Inferior parietal cortex (tissue), 1 donor: ENCODE results near the gene RAB6D.
A peak's percentile ranks its signal among the peaks of the same experiment; 100 is the strongest.
"Not testable (repeated sequence)": the region's sequence is repeated elsewhere in the genome, so short reads cannot be mapped to it uniquely, and the experiment has no call there.

ENCODE experiments used
- DNase-seq: peaks from one replicate; pipeline ENCODE4 v3.0.0-alpha.2; 2016; ENCODE audit errors: extremely low spot score

RAB6D gene

DNA sequence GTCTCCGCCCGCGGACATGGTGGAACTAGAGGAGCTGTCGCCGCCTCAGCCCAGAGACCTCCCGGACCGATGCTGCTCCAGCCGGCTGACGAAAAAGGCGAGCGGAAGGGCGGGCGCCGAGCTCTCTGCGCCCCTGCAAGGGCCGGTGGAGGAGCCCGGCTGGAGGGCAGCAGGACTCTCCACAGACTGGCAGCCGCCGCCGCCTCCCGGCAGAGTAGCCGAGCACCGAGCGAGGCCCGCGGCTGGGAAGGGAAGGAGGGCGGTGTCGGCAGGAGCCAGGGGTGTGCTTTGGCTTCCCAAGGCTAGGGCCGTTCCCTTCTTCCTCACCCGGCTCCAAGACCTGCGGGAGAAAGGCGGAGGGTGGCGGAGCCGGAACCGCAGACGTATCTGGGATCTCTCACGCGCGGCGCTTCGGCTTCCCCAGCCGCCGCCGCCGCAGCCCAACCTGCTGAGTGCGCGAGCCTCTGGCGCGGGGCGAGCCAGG, at the start of gene RAB6D:
Gene RAB6D, minus strand, starts transcription at position 466 of the 484 bp plus-strand sequence. Its CDS starts 448 bp downstream, at position 18.
- peak; percentile 7 for DNase-seq

DNA sequence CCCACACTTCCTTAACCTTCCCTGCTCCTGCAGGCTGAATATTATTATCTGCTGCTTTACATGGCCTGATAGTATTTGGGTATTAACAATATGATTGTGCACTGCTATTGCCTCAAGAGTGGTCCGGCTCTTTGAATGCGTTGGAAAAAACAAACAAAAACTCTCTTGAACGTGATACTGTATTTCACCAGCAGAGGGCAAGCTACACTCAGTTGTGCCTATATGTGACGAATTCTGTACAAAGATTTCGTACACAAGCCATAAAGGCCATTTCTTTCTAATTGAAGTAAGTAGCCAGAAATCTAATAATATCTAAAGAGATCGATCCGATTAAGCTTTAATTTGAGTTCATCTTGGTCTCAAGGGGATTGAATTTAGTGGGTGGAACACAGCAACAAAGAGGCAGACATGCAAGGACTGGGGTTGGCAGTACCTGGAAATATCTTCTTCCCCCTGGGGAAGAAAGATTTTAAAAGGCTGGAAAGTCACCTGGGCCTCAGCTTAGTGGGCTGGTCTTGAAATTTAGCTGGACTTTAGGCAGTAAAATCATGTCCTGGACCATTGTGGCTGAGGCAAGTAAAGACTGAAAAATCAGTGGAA, 49.3 kb upstream of the RAB6D start:
- DNase-seq = peak; percentile 83

DNA sequence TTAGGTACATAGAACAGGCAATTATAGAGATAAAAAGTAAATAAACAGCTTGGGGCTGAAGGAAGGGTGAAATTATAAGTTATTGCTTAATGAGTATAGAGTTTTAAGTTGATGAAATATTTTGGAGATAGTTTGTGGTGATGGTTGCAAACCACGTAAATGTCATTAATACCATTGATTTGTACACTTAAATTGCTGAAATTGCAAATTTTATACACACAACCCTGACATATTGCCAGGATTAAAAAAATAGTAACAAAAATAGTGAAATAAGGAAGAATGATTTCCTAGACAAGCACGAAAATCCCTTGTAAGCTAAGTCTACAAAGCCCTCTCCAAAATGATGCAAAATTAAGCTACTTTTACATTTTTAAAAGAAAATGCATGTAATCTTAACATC, 46.2 kb upstream of the RAB6D start:
- DNase-seq = no peak

DNA sequence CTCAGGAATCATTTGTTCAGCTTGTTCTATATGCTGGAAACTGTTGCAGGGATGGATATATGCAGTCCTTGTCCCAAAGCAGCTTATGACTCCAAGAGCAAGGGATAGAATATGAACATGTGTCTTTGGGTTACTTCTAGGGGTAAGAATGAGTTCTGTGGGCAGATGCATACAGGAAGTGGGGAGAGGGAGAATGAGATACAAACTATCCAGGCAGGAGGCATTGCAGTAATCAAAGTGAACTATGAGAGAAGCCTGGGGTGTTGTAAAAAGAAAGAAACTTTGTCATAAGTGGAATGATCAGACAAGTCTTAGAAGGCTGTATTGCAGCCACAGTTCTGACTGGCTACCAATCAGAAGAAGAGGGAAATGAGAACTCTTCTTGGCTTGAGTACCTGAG, 44.8 kb upstream of the RAB6D start:
- no peak for DNase-seq

DNA sequence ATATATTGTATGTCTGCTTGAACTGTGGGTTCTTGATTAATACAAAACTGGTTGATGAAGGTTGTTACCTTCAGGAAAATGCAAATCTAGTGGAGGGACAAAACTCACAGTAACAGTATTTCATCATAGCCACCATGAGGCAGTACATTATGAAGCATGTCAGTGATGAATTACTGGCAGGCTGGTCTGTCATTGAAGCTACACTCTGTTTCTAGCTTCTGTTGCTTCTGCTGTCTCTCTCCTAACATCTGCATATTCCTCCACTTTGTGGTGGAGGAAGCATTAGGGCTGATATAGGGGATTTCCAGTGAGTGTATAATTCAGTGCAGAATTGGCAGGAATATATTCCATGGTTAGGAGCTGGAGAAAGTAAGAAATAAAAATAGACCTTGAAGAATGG, 44.2 kb upstream of the RAB6D start:
- no peak for DNase-seq

DNA sequence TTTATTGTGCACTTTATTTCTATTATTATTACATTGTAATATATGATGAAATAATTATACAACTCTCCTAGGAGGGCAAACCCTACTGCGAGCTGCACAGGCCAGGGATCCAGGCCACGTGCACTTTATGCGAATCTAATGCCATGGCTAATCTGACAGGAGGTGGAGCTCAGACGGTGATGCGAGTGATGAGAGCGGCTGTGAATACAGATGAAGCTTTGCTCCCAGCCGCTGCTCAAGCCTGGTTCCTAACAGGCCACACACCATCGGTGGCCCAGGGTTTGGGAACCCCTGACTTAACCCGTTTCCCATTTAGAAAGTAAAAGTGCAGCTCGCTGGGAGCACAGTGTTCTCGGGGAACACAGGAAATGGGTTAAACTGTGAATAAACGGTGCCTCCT, 40.8 kb upstream of the RAB6D start:
- DNase-seq = no peak

DNA sequence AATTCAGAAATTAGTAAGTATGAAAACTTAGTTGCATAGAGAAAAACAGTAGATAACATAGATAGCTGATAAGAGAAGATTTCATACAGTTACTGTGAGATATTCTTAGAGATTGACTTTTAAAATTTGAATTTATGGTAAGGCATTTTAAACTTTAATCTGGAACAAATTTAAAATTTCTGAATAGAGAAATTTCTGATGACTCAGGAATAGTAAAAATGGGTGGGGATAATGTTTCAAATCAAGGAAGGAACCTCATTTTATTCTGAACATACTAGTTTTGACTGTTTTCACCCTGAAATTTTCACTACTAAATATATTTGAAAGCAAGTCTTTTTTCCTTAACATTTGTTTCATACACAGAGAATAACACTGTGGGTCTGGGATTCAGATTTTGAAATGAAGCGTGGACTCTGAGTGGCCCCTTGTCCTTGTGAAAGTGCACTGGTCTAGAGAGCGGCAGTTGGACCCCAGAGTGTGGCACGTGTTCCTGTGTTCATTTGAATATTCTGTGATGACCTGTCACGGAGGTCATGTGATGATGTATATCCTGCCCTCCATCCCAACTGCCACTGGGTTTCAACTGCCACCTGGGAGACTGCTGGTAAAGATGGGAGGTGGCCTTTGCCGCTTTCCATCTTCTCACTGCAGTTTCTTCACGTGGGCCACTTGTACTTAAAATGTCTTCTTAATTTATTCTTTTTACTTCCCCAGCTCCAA, 38.5 kb upstream of the RAB6D start:
- DNase-seq = no peak

DNA sequence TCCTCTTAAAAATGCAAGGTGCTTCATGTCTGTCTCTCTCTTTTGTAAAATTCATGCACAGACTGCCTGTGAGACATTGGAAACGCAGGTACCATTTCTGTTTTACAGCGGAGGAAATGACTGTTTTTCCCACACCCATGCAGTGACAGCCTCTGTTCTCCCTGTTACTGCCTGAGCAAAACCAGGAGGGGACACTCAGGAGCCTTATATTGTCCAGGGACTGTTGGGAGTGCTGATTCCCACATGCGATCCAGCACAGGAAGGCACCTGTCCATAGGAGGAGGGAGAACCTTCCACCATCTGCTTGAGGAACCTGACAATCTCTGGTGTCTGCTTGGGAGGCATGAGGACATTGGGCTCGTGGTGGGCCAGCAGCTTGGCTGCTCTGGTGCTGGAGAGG, 36.9 kb upstream of the RAB6D start:
- DNase-seq = no peak

DNA sequence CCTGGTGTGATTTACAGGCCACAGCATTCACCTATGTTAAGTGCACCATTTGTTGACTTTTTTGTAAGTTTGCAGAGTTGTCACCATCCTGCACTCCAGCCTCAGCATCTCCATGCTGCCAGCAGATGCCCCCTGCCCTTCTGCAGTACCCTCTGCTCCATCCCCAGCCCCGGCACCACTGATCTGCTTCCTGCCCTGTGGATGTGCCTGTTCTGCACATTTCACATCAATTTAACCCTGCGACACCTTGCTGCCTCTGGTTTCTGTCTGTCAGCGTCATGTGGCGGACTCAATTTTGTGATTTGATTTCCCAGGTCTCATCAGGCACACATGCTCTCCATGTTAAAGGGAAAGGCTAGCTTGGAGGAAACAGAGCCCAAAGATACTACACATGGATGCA, 36.5 kb upstream of the RAB6D start:
- not testable (repeated sequence) for DNase-seq

DNA sequence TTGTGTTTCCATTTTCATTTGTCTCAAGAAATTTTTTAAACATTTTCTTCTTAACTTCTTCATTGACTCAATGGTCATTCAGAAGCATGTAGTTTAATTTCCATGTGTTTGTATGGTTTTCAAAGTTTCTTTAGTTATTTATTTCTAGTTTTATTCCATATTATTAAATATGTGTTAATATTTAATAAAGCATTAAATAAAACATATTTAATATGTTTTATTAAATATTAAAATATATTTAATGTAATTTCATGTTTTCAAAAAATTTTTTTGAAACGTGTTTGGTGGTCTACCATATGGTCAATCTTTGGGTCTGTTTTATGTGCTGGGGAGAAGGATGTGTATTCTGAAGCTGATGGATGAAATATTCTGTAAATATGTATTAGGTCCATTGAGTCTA, 32.2 kb upstream of the RAB6D start:
- not testable (repeated sequence) for DNase-seq

DNA sequence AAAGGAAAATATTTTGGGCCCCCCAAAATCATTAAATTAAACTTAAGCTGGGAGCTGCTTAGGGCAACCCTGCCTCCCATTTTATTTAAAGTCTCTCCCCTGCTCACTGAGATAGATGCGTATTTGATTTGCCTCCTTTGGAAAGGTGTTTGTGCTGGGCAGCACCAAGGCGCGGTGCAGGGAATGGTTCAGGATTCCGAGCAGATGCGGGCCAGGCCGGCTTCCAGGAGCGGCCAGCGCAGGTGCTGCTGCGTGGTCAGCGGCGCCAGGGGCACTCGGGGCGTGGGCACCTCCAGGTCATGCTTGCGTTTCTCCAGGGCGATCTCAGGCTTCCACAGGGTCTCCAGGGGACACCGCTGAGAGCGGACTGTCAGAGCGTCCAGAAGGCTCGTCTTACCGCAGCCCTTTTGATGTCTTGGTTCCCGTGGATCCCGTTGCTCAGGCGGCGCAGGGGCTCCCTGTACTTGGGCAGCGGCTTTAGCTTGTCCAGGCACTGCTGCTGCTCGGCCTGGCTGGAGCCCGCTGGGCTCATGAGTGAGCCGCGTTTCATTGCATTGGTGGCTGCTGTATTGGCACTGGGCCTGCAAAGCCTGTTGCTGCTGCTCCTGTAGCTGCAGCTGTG, 31.2 kb upstream of the RAB6D start:
- not testable (repeated sequence) for DNase-seq

DNA sequence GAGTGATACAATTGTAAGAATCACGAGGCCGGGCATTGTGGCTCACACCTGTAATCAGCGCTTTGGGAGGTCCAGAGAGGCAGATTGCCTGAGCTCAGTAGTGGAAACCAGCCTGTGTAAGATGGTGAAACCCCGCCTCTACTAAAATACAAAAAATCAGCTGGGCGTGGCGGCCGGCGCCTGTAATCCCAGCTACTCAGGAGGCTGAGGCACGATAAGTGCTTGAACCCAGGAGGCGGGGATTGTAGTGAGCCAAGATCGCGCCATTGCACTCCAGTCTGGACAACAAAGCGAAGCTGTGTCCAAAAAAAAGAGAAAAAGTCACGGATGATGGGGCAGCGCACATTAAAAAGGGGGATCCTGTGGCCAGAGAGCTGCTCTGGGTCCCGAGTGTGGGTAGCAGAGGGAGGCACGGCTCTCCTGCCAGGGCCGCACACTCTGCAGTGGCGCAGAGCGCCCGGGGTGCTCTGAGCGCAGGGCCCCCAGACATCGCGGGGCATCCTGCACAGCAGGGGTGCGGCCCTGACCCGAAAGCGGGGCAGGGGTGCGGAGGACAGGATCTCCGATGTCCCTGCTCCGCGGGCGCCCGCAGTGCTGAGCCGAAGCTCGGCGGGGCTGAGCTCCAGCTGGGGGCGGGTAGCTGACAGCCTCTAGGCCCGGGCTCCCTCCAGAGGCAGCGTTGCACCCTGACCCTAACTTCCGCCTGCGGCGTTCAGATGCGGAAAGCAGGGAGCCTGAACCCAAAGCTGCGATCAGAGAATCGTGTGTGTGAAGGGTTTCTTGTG, 30.4 kb upstream of the RAB6D start:
- no peak for DNase-seq

DNA sequence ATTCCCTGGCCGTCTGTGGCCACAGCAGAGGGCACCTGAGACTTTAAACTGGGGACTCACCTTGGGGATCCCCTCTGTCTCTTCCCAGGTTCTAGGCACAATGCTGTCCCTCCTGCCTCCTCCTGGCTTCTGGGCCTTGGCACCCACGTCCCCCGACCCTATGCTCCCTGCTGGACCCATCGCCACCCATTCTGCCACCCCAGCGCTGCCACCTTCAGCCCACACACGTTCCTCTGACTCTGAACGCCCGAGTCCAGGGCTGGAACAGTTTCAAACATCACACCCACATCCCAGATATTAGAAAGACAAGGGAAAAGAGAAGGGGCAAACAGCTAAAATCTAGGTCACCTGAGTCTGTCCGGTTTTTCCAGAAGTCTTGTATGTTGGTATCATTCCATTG, 28.0 kb upstream of the RAB6D start:
- not testable (repeated sequence) for DNase-seq

DNA sequence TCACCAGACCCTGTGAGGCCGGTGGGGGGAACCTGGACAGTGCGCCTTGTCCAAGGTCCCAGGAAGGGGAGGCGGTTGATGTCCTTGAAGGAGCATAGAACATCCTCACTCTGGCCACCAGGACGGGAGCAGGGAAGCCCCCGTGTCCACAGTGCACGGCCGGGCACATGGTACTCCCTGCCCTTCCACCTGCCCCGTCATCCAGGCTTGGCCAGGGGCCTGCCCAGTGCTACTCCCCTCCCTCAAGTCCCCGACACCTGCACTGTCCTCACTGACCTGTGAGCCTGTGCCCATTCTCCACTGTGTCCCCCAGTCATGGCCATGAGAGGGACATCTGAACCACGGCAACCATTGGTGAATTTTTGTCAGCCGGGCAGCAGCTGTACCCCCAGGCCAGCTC, 27.5 kb upstream of the RAB6D start:
- DNase-seq = not testable (repeated sequence)

DNA sequence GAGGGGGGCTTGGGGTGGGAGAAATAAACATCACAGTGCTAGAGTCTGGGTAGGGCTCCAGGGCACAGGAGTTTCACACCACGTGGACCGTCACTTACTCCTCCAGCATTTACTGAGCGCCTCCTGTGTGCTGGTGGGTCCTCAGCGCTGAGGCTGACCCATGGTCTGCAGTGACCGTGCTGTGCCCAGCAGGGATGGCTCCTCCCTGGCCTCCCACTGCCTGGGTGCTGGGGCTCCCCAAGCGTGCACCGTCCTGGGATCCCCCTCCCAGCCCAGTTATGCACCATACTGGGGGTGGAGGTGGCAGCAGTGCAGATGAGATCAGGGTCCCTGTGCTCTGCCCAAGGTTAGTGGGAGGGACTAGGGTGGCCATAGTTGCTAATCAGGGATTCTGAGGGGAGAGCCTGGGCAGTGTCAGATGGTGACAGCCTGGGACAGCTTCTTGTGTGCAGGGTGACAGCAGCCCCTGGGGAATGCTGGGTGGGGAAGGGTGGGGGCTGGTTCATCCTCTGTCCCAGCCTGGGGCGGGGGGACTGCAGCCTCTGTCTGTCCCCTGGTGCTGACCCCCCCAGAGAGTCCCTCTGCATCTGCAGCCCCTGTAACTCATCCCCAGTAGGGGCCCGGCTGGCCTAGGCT, 26.6 kb upstream of the RAB6D start:
- DNase-seq = not testable (repeated sequence)

DNA sequence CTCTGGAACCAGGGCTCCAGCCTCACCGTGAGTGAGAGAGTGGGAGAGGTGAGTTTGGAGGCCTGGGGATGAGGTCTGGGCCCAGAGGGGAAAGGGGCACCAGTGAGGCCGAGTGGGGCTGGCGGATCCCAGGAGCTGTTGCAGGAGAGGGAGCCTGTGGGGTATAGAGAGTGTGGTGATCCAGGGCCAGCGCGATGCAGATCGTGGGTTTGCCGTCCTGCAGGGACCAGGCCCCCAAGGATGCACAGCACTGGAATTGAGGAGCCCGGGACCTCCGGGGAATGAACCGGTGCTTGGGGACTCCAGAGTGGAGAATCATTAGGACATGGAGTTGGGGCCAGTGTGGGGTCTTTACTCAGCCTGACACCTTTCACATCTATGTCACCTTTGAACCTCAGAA, 25.7 kb upstream of the RAB6D start:
- DNase-seq = no peak

DNA sequence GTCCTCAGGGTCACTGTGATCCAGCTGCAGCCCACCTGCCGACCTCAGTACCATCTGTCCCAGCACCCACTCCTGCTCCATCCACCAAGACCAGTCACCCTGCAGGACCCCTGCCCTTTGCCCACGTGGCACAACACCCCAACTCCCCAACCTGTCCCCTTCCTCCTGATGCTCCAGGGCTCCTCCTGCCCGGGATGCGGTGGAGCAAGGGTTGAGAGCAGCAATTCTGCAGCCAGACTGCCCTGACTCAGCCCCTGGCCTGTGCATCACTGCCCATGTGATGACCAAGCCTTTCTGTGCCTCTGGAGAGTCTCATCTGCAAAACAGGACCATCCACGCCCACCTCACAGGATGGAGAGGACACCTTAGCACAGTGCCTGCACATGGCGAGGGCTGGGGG, 24.9 kb upstream of the RAB6D start:
- not testable (repeated sequence) for DNase-seq

DNA sequence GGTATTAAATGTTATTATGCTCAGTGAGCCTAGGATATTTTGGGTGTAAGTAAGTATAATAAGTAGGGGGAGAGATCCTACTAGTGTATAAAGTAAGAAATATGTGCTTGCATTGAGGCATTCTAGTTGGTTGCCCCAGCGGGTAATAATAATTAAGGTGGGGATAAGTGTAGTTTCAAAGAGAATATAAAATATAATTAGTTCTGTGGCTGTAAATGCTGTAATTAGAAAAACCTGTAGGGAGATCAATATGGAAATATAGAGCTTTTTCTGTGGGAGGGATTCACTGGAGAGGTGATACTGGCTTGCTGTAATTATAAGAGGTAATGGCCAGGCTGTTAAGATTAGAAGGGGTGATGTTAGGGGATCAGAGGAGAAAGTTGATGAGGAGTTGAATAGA, 9.1 kb upstream of the RAB6D start:
- not testable (repeated sequence) for DNase-seq

DNA sequence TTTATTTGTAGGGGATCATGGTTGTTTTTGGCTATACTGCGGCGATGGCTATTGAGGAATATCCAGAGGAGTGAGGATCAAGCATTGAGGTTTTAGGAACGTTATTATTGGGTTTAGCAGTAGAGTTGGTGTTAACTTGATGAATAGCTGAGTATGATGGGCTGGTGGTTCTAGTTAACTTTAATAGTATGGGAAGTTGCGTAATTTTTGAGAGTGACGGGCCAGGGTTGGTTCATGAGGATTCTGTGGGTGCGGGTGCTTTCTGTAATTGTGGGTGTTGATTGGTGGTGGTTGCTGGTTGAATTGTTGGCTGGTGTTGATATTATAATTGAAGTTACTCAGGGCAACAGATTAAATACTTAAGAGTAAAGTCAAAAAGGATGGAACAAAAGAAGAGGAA, 6.0 kb upstream of the RAB6D start:
- DNase-seq = no peak

DNA sequence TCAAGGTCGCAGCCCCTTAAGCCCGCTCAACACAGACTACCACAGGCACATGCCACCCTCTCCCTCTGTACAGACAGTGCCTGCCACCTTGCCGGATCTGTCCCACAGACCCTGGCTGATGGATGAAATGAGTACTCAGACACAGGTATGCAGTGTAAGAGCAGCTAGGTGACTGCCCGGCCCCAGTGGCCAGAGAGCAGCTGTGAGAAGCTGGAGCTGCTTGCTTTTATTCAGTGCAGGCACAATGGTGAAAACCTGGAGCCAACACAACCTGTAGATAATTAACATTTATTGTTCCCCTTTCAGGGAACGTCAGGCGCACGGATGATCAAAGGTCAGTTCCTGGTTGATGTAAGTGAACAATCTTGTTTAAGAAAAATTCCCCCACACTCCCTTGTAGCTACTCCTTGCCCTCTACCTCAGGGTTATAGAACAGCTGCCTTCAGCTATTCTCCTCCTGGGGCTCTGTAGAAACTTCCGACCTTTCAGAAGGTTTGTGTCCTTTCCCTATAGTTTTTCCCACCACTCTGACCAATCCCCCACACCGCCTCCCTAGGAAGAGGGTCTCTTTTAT, 4.6 kb upstream of the RAB6D start:
- not testable (repeated sequence) for DNase-seq

DNA sequence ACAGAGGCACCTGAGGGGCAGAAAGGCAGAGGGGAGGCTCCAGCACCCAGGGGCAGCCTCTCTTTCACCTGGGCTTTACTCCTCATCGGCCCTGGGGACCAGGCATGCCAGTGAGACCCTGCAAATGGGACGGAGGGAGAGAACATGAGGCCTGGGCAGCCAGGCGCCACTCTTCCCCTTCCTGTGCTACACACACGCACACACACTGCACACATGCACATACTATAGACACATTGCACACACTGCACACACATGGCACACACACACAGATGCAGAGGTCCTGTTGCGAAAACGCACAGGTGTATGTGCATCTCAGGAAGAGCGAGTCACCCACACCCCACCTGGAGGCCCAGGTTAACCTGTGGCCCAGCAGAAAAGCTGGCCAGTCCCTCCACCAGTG, 3.4 kb upstream of the RAB6D start:
- DNase-seq = no peak
